IMR-90 (cell line): ENCODE data around the gene SGMS1. TPM values are rescaled to one million over a fixed set of nuclear protein-coding genes. Genes with fewer than 3 reads are reported as not detected.

Experiments used
- ATAC-seq: fragments of 200-7000 bp; cut with Tn5 transposase; 2 replicates; pipeline ENCODE4 v1.9.1; 2020; ENCODE audit warnings: low read depth, mild to moderate bottlenecking, moderate library complexity
- BruUV-seq: library from RNA; stranded (reverse); fragments of 400-500 nt; replicated peaks from 2 replicates; lab custom pipeline; 2021; lab: Mats Ljungman, UMichigan
- CTCF ChIA-PET: fragments of 300-600 bp; formaldehyde crosslinking; extraction: SDS; loops from one replicate; lab custom pipeline; 2021; ENCODE audit warnings: antibody characterized with exemption; lab: Yijun Ruan, JAX
- POLR2A ChIA-PET: fragments of 300-600 bp; sonication (Branson Sonifier 250); formaldehyde crosslinking; loops from one replicate; lab custom pipeline; 2022; ENCODE audit warnings: antibody characterized with exemption; ENCODE audit not compliant: unreplicated experiment; lab: Charles Lee
- DNase-seq: peaks from one replicate; pipeline ENCODE4 v3.0.0; 2013
- H2AFZ ChIP-seq: replicated peaks from 2 replicates; pipeline ENCODE3; 2013; ENCODE audit warnings: low read length, mild to moderate bottlenecking; ENCODE audit not compliant: poor library complexity
- H2AK5ac ChIP-seq: 2 replicates; pipeline ENCODE4 v1.6.1; 2013; ENCODE audit warnings: low read depth, low read length, inconsistent platforms
- H2AK9ac ChIP-seq: replicated peaks from 2 replicates; pipeline ENCODE3; 2013; ENCODE audit warnings: mild to moderate bottlenecking, low read depth, low read length, moderate library complexity; ENCODE audit not compliant: poor library complexity
- H2BK120ac ChIP-seq: 2 replicates; pipeline ENCODE4 v1.6.1; 2013; ENCODE audit warnings: low read depth, low read length, inconsistent platforms
- H2BK15ac ChIP-seq: 3 replicates; pipeline ENCODE4 v1.6.1; 2013; ENCODE audit warnings: low read depth, low read length, inconsistent platforms
- H2BK20ac ChIP-seq: 2 replicates; pipeline ENCODE4 v1.6.1; 2013; ENCODE audit warnings: low read depth, mild to moderate bottlenecking, inconsistent platforms, low read length, moderate library complexity
- H2BK5ac ChIP-seq: 2 replicates; pipeline ENCODE4 v1.6.1; 2013; ENCODE audit warnings: mild to moderate bottlenecking, low read depth, low read length, inconsistent platforms; ENCODE audit not compliant: poor library complexity, severe bottlenecking
- H3K14ac ChIP-seq: replicated peaks from 2 replicates; pipeline ENCODE4 v1.6.1; 2013; ENCODE audit warnings: low read depth, low read length, inconsistent platforms
- H3K18ac ChIP-seq: 2 replicates; pipeline ENCODE4 v1.6.1; 2013; ENCODE audit warnings: low read depth, low read length, control low read depth
- H3K23ac ChIP-seq: 2 replicates; pipeline ENCODE4 v1.6.1; 2013; ENCODE audit warnings: low read depth, low read length, inconsistent platforms
- H3K27ac ChIP-seq: 2 replicates; pipeline ENCODE4 v1.5.1; 2013; ENCODE audit warnings: mild to moderate bottlenecking, control low read depth, low read length; ENCODE audit not compliant: insufficient read depth
- H3K27me3 ChIP-seq: 2 replicates; pipeline ENCODE4 v1.6.1; 2013; ENCODE audit warnings: low read length; ENCODE audit not compliant: control insufficient read depth, insufficient read depth
- H3K36me3 ChIP-seq: 2 replicates; pipeline ENCODE4 v1.6.1; 2013; ENCODE audit warnings: low read length, mixed read lengths; ENCODE audit not compliant: control insufficient read depth, insufficient read depth
- H3K4ac ChIP-seq: 2 replicates; pipeline ENCODE4 v1.6.1; 2013; ENCODE audit warnings: low read depth, low read length, inconsistent platforms
- H3K4me1 ChIP-seq: 2 replicates; pipeline ENCODE4 v1.6.1; 2013; ENCODE audit warnings: low read length, mixed read lengths; ENCODE audit not compliant: control insufficient read depth, insufficient read depth
- H3K4me2 ChIP-seq: 2 replicates; pipeline ENCODE4 v1.6.1; 2013; ENCODE audit warnings: low read depth, mild to moderate bottlenecking, control low read depth, low read length, moderate library complexity
- H3K4me3 ChIP-seq: 2 replicates; pipeline ENCODE4 v1.5.1; 2013; ENCODE audit warnings: low read depth, mild to moderate bottlenecking, control low read depth, low read length, moderate library complexity; ENCODE audit not compliant: insufficient read depth
- H3K56ac ChIP-seq: 2 replicates; pipeline ENCODE4 v1.6.1; 2013; ENCODE audit warnings: low read length, inconsistent platforms; ENCODE audit not compliant: insufficient read depth; ENCODE audit errors: extremely low read depth
- H3K79me1 ChIP-seq, 2 experiments: 2 replicates each; pipeline ENCODE4 v1.6.1; 2013; ENCODE audit warnings: low read length in 2 of 2, inconsistent platforms in 1 of 2, low read depth in 1 of 2
- H3K9ac ChIP-seq: 2 replicates; pipeline ENCODE4 v1.6.1; 2013; ENCODE audit warnings: low read depth, low read length, control low read depth
- H3K9me1 ChIP-seq: 2 replicates; pipeline ENCODE4 v1.6.1; 2013; ENCODE audit warnings: low read length, inconsistent platforms; ENCODE audit not compliant: insufficient read depth
- H3K9me3 ChIP-seq: 2 replicates; pipeline ENCODE4 v1.6.1; 2013; ENCODE audit warnings: low read length; ENCODE audit not compliant: control insufficient read depth, insufficient read depth
- H4K20me1 ChIP-seq: 2 replicates; pipeline ENCODE4 v1.6.1; 2013; ENCODE audit warnings: low read length, inconsistent platforms; ENCODE audit not compliant: insufficient read depth
- H4K5ac ChIP-seq: 2 replicates; pipeline ENCODE4 v1.6.1; 2013; ENCODE audit warnings: mild to moderate bottlenecking, low read depth, low read length, control low read depth
- H4K8ac ChIP-seq, 2 experiments: 2 replicates each; pipeline ENCODE4 v1.6.1; 2013; ENCODE audit warnings: low read depth in 2 of 2, low read length in 2 of 2, control low read depth in 1 of 2, inconsistent platforms in 1 of 2
- H4K91ac ChIP-seq: 2 replicates; pipeline ENCODE4 v1.6.1; 2013; ENCODE audit warnings: low read depth, low read length, inconsistent platforms; ENCODE audit not compliant: insufficient read depth
- BHLHE40 ChIP-seq: fragments of 150-350 bp; IDR thresholded peaks from 2 replicates; pipeline ENCODE4 v1.6.1; 2016; ENCODE audit warnings: mild to moderate bottlenecking, low read depth, low read length
- CEBPB ChIP-seq: IDR thresholded peaks from 2 replicates; pipeline ENCODE4 v1.6.1; 2012; ENCODE audit warnings: low read depth, low read length, improper control_type of control experiment
- CHD1 ChIP-seq: IDR thresholded peaks from 2 replicates; pipeline ENCODE4 v1.6.1; 2012; ENCODE audit warnings: low read depth, low read length, improper control_type of control experiment
- CTCF ChIP-seq: conservative IDR thresholded peaks from 2 replicates; pipeline ENCODE4 v1.5.1; 2012; ENCODE audit warnings: mild to moderate bottlenecking, low read depth, low read length, improper control_type of control experiment
- ELK1 ChIP-seq: fragments of 150-350 bp; IDR thresholded peaks from 2 replicates; pipeline ENCODE4 v1.6.1; 2016; ENCODE audit warnings: low read depth, mild to moderate bottlenecking, low read length, moderate library complexity, borderline replicate concordance
- FOS ChIP-seq: fragments of 150-350 bp; IDR thresholded peaks from 2 replicates; pipeline ENCODE4 v1.6.1; 2016; ENCODE audit warnings: low read depth, low read length
- MAFK ChIP-seq: IDR thresholded peaks from 2 replicates; pipeline ENCODE4 v1.6.1; 2012; ENCODE audit warnings: low read depth, low read length, improper control_type of control experiment
- MAZ ChIP-seq: IDR thresholded peaks from 2 replicates; pipeline ENCODE4 v1.6.1; 2012; ENCODE audit warnings: low read depth, mild to moderate bottlenecking, low read length, improper control_type of control experiment, moderate library complexity, borderline replicate concordance
- MXI1 ChIP-seq: IDR thresholded peaks from 2 replicates; pipeline ENCODE4 v1.6.1; 2012; ENCODE audit warnings: low read depth, mild to moderate bottlenecking, low read length, moderate library complexity, borderline replicate concordance
- NFE2L2 ChIP-seq: fragments of 150-350 bp; IDR thresholded peaks from 2 replicates; pipeline ENCODE4 v1.6.1; 2016; ENCODE audit warnings: low read depth, mild to moderate bottlenecking, low read length
- POLR2A ChIP-seq: IDR thresholded peaks from 2 replicates; pipeline ENCODE4 v1.6.1; 2012; ENCODE audit warnings: mild to moderate bottlenecking, low read depth, low read length
- RAD21 ChIP-seq: IDR thresholded peaks from 2 replicates; pipeline ENCODE4 v1.6.1; 2012; ENCODE audit warnings: low read length, improper control_type of control experiment
- RCOR1 ChIP-seq: IDR thresholded peaks from 2 replicates; pipeline ENCODE4 v1.6.1; 2012; ENCODE audit warnings: mild to moderate bottlenecking, low read length, improper control_type of control experiment; ENCODE audit not compliant: insufficient replicate concordance
- RFX5 ChIP-seq: IDR thresholded peaks from 2 replicates; pipeline ENCODE4 v1.8.0; 2012; ENCODE audit warnings: low read depth, mild to moderate bottlenecking, low read length, moderate library complexity
- SMC3 ChIP-seq: fragments of 150-350 bp; IDR thresholded peaks from 2 replicates; pipeline ENCODE4 v1.6.1; 2016; ENCODE audit warnings: low read depth, mild to moderate bottlenecking, antibody characterized with exemption, low read length, moderate library complexity
- WGBS, 2 experiments: methylation state at CpG; one replicate each; pipeline versions ENCODE4 v1.1.5 to v1.1.7; 2013; ENCODE audit warnings: missing lambda C conversion rate in 2 of 2; ENCODE audit not compliant: insufficient read length in 1 of 2; ENCODE audit errors: extremely low coverage in 2 of 2; 5-methylcytosine and 5-hydroxymethylcytosine counted together
- dilution Hi-C: fragments of 300-500 bp; cut with HindIII; formaldehyde crosslinking; loops from one replicate; pipeline ENCODE4 v1.14.3; 2018; ENCODE audit warnings: low sequenced_read_pairs; ENCODE audit not compliant: unreplicated experiment
- in situ Hi-C: fragments of 300-500 bp; cut with MboI; formaldehyde crosslinking; loops from 3 replicates; pipeline ENCODE4 v1.14.3; 2019; ENCODE audit warnings: low sequenced_read_pairs, inconsistent platforms, mixed read lengths
- intact Hi-C: fragments of 100-400 bp; cut with micrococcal nuclease; formaldehyde crosslinking; loops from 2 replicates; pipeline ENCODE4 v1.10.0; 2022
- polyA plus RNA-seq, 3 experiments: library from polyadenylated mRNA; depleted of rRNA; stranded (reverse); fragments of >200 nt; gene quantifications; 2 replicates each; pipeline ENCODE4 v1.2.3, GENCODE V29; 2012; ENCODE audit warnings: low replicate concordance in 1 of 3
- total RNA-seq: library from RNA; depleted of rRNA; stranded (reverse); fragments of >200 nt; gene quantifications from 2 replicates; pipeline ENCODE4 v1.2.3, GENCODE V29; 2012
- TF ChIP-seq, protein P1 (sequence below): fragments of 150-350 bp; IDR thresholded peaks from 2 replicates; pipeline ENCODE4 v1.6.1; 2017; ENCODE audit warnings: mild to moderate bottlenecking, antibody characterized with exemption, low read length, low read depth

The SGMS1 gene
- total and polyA plus RNA-seq, 2 of the 4 experiments (the other 2 are of a cell fraction): 9.8 to 30.8 TPM

DNA sequence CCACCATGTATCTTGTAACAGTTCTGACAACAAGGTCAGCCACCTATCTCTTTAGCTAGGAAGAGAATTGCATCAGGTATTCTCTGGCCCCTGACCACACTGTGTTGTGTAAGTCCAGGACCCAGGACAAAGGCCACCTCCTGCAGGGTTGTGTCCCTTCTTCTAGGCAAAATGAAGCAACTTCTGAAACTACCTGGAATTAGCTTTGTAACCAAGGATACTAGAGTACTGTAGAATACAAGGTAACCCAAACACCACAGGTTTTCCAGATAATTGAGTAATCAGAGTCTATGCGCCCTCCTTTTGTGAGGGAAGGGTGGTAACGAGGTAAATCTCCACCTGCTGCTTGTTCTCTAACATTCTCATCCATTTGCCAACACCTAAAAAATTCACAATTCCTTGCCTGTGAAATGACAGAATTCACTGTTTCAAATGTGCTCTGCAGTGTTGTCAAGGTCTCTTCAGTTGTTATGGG is 51.7 kb downstream of the SGMS1 start:
- Histone ChIP-seq H3K23ac (no peak overlapping the region), H2AFZ (no peak overlapping the region), H3K79me1 (peaks cover 28 to 30% of the 10 kb centered on the region in 2 experiments), H3K27me3 (no peaks in the 10 kb centered on the region), H3K9me3 (no peaks in the 10 kb centered on the region), H3K27ac (no peak overlapping the region), H2BK5ac (no peak overlapping the region), H2AK5ac (no peak overlapping the region), H4K5ac (no peak overlapping the region), H3K56ac (no peak overlapping the region), H3K4ac (no peak overlapping the region), H4K8ac (no peak overlapping the region), H3K4me2 (no peak overlapping the region), H2AK9ac (no peak overlapping the region), H2BK15ac (no peak overlapping the region), H2BK120ac (no peak overlapping the region), H3K4me1 (peaks cover 7% of the 10 kb centered on the region), H3K9ac (no peak overlapping the region), H3K36me3 (no peaks in the 10 kb centered on the region), H4K20me1 (peaks cover 8% of the 10 kb centered on the region; the same call in 1 of the 2 replicates), H3K9me1 (peaks cover 6% of the 10 kb centered on the region), H3K4me3 (no peak overlapping the region), H2BK20ac (no peak overlapping the region), H4K91ac (no peak overlapping the region), H3K18ac (no peak overlapping the region), H3K14ac (no peak overlapping the region)
- in situ Hi-C loops: no loop called here
- no peak for TF ChIP-seq RFX5
- no peak for TF ChIP-seq NFE2L2
- no peak for TF ChIP-seq MAZ
- no peak for TF ChIP-seq POLR2A
- TF ChIP-seq CEBPB: no peak
- no peak for TF ChIP-seq FOS
- no peak for TF ChIP-seq CTCF
- TF ChIP-seq CHD1: no peak
- TF ChIP-seq, protein P1, sequence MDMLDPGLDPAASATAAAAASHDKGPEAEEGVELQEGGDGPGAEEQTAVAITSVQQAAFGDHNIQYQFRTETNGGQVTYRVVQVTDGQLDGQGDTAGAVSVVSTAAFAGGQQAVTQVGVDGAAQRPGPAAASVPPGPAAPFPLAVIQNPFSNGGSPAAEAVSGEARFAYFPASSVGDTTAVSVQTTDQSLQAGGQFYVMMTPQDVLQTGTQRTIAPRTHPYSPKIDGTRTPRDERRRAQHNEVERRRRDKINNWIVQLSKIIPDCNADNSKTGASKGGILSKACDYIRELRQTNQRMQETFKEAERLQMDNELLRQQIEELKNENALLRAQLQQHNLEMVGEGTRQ: no peak
- TF ChIP-seq RAD21: no peak
- no peak for TF ChIP-seq BHLHE40
- no peak for TF ChIP-seq RCOR1
- TF ChIP-seq SMC3: no peak
- no peak for TF ChIP-seq MXI1
- no peak for TF ChIP-seq ELK1
- TF ChIP-seq MAFK: no peak
- dilution Hi-C loops: no loop called here
- CTCF ChIA-PET: no interaction called here
- no CpG with 5 or more reads among the region's 2 CpGs for WGBS, 2 experiments
- no TSS peak for BruUV-seq
- DNase-seq (no peak), ATAC-seq (no peak)
- intact Hi-C loops: no loop called here
- POLR2A ChIA-PET: no interaction called here
